Esophagus muscularis mucosa (tissue), 4 donors: ENCODE data around the gene PSG7. TPM values are rescaled to one million over a fixed set of nuclear protein-coding genes. Genes with fewer than 3 reads are reported as not detected.
"Not testable (repeated sequence)": the region's sequence is repeated elsewhere in the genome, so short reads cannot be mapped to it uniquely, and the experiment has no call there.

ENCODE experiments used
- DNase-seq: peaks from one replicate; pipeline ENCODE4 v3.0.0-alpha.2; 2017; ENCODE audit errors: extremely low spot score
- H3K27ac ChIP-seq, 4 donors: fragments of 200-600 bp; sonication (generic); replicated peaks in 1 of 4; 1 replicate in 3 of 4; 2 replicates in 1 of 4; pipeline ENCODE4 v1.5.1; 2016 to 2019; ENCODE audit warnings: mild to moderate bottlenecking in 1 of 4
- H3K27me3 ChIP-seq, 4 donors: fragments of 200-600 bp; sonication (generic); one replicate each; pipeline versions ENCODE4 v1.5.1 to v1.6.0; 2016 to 2019
- H3K36me3 ChIP-seq, 4 donors: fragments of 200-600 bp; sonication (generic); one replicate each; pipeline ENCODE4 v1.5.1; 2016 to 2019
- H3K4me1 ChIP-seq, 4 donors: fragments of 200-600 bp; sonication (generic); one replicate each; pipeline ENCODE4 v1.5.1; 2016 to 2019
- H3K4me3 ChIP-seq, 4 donors: fragments of 200-600 bp; sonication (generic); 1 replicate in 2 of 4; 2 replicates in 2 of 4; pipeline ENCODE4 v1.5.1; 2016 to 2019; ENCODE audit warnings: mild to moderate bottlenecking in 4 of 4, moderate library complexity in 1 of 4
- H3K9me3 ChIP-seq, 4 donors: fragments of 200-600 bp; sonication (generic); 1 replicate in 3 of 4; 2 replicates in 1 of 4; pipeline ENCODE4 v1.5.1; 2016 to 2019
- EP300 ChIP-seq: sonication (generic); formaldehyde crosslinking; IDR thresholded peaks from one replicate; pipeline ENCODE4 v1.6.1; 2017; ENCODE audit warnings: antibody characterized with exemption
- POLR2A ChIP-seq: fragments of 450-650 bp; IDR thresholded peaks from one replicate; pipeline ENCODE4 v1.6.1; 2017; ENCODE audit warnings: antibody characterized with exemption, moderate library complexity, mild to moderate bottlenecking, low read depth
- WGBS: methylation state at CpG from one replicate; pipeline ENCODE4 v1.1.5; 2018; 5-methylcytosine and 5-hydroxymethylcytosine counted together
- intact Hi-C: fragments of 100-400 bp; cut with DNase I; formaldehyde crosslinking; loops from one replicate; pipeline ENCODE4 v1.15.1; 2023
- total RNA-seq, 4 donors: library from RNA; depleted of rRNA; stranded (reverse); fragments of >200 nt; gene quantifications; one replicate each; pipeline versions ENCODE4 v1.1.0 to v1.2.1, GENCODE V29; 2016
- TF ChIP-seq, protein P1 (sequence below), 3 experiments: fragments of 200-600 bp in 2 of 3; fragments of 450-650 bp in 1 of 3; sonication (generic) in 2 of 3; IDR thresholded peaks; one replicate each; pipeline ENCODE4 v1.5.1; 2017 to 2019; ENCODE audit warnings: antibody characterized with exemption in 3 of 3, mild to moderate bottlenecking in 2 of 3, moderate library complexity in 1 of 3

The PSG7 gene
- total RNA-seq, 4 donors from 2014 or later, result not detected

DNA sequence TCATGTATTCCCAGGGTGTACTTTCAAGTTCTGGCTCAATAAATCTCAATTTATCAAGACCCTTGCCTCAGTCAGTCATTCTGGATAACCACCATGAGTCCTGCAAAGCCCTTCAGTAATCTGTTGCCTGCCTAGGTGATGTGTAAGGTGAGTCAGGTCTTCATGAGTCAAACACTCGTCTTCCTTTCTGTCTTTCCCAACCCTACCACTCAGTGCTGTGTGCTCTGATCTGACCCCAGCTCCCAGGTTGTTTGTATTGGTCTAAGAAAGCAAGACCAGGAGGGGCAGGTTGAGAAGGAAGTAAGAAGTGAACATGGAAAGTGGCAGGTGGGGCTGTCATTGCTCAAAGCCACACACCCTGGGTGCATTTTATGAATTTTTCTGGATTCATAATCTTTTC, 39.3 kb downstream of the PSG7 start:
- H3K4me1 ChIP-seq, H3K36me3 ChIP-seq, H3K27ac ChIP-seq, H3K4me3 ChIP-seq, H3K9me3 ChIP-seq, DNase-seq, intact Hi-C loops, H3K27me3 ChIP-seq: not testable (repeated sequence)
- WGBS, result 29% methylated on average over 1 of the region's 1 CpG

DNA sequence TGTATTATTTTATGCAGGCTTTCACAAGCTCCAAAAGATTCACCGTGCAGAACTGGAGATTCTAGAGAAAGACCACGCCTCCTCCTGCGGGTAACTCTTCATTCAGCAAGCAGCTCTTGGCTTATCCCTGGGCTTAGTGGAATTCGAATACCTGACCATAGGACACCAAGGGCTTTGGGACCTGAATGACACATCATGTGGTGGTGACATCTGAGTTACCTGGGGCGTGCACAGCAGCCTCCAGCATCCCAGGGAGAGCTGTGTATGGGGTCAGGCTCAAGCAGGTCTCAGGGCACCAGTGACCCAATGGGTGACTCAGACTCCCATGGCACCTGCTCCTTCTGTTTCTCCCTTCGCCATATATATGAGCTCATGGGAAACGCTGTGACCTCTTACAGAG, 46.6 kb downstream of the PSG7 start:
- 99% methylated on average over 6 of the region's 7 CpGs for WGBS
- H3K27ac ChIP-seq, H3K36me3 ChIP-seq, H3K27me3 ChIP-seq, H3K4me1 ChIP-seq, DNase-seq, H3K4me3 ChIP-seq, intact Hi-C loops: not testable (repeated sequence)
- H3K9me3 ChIP-seq, result peaks cover 0 to 16% (median 5%) of the 10 kb centered on the region in 4 donors

DNA sequence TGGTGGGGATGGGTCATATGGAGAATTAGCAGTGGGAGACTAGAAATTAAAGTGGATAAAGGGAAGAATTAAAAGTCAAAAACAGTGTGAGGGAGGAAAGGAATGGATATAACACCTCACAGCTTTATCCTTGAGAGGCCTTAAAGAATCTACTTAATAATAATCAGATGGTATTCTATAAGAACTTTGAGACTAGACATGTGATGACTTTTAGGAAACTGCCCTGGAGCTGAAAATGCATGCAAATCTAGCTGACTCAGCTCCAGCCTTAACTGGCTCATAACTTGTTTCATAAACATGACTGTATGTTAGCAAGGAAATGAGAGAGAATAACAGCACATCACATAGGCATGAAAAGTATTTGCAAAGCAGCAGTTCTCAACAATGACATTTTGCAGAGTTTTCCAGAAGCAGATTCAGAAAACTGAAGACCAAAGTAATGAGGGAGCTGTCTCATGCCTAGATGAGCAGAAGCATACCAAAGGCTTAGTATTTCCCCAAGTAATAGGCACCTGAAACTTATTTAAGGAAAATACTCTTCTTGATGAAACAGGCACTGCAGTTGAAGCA, 49.0 kb downstream of the PSG7 start:
- intact Hi-C loops, H3K4me3 ChIP-seq, DNase-seq, H3K36me3 ChIP-seq, H3K27me3 ChIP-seq, H3K4me1 ChIP-seq, H3K27ac ChIP-seq: not testable (repeated sequence)
- peaks cover 0 to 16% (median 5%) of the 10 kb centered on the region in 4 donors for H3K9me3 ChIP-seq

DNA sequence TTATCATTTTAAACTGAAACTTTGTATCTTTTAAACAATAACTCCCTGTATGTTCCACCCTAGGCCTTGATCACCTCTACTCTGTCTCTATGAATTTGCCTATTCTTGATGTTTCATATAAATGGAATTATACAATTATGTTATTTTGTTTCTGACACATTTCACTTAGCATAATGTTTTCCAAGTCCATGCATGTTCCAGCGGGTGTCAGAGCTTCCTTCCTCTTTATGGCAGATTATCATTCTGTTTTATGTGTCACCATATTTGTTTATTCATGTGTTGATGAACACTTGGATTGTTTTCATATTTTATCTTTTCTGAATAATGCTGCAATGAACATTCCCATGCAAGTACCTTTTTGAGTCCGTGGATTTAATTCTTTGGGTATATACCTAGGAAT, 54.3 kb downstream of the PSG7 start:
- intact Hi-C loops, result loop anchor here (5.0 kb wide), 1 partner anchor 90 kb away; no protein-coding TSS in a partner anchor
- 87% methylated on average over 2 of the region's 2 CpGs for WGBS

DNA sequence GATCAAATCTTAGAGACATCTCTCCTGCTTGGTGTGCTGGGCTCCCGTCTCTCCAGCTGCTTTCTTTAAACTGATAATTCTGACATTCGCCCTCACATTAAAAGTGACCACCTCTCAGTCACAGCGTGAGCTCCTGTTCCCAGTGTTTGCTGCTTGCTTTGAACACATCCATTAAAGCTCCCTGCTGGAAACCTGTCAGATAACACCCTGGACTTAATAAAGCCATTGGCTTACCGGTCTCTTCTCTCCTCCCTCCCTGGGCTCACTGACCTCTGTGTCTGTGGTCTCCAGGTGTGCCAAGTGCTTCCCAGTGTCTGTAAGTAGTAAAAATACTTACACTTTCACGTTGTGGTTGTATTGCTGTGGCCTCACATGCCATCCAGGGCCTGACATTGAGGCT, 55.0 kb downstream of the PSG7 start:
- not testable (repeated sequence) for H3K27me3 ChIP-seq, DNase-seq, H3K36me3 ChIP-seq, H3K9me3 ChIP-seq, H3K4me1 ChIP-seq, H3K27ac ChIP-seq, H3K4me3 ChIP-seq
- intact Hi-C loops, result loop anchor here (5.0 kb wide), 1 partner anchor 90 kb away; no protein-coding TSS in a partner anchor
- whole genome bisulfite sequencing, result 40% methylated on average over 4 of the region's 5 CpGs

More for the DNA sequence above, 54.3 kb downstream of the PSG7 start:
- not testable (repeated sequence) for DNase-seq, H3K9me3 ChIP-seq, H3K4me3 ChIP-seq, H3K27me3 ChIP-seq, H3K4me1 ChIP-seq, H3K36me3 ChIP-seq, H3K27ac ChIP-seq

DNA sequence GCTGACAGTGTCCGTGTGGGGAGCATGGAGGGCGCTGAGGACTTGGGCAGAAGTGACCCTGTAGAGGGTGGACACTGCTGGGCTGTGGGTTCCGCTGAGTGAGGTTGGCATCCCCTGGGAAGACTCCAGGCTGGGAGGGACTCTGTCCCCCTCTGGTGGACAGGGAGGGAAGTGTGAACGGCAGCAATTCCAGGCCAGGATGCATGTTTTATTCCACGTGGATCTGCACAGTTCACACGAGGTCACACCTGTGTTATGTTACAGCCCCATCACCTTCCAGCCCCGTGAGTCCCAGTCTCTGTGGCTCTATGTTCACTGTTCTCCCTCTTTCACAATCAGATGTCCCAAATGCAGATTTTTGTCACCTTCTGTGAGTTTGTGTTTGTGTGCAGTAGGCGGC, 55.7 kb downstream of the PSG7 start:
- H3K27me3 ChIP-seq, H3K36me3 ChIP-seq, DNase-seq, H3K4me1 ChIP-seq, H3K4me3 ChIP-seq, H3K9me3 ChIP-seq, H3K27ac ChIP-seq: not testable (repeated sequence)
- 59% methylated on average over 8 of the region's 8 CpGs for WGBS
- TF ChIP-seq, protein P1, sequence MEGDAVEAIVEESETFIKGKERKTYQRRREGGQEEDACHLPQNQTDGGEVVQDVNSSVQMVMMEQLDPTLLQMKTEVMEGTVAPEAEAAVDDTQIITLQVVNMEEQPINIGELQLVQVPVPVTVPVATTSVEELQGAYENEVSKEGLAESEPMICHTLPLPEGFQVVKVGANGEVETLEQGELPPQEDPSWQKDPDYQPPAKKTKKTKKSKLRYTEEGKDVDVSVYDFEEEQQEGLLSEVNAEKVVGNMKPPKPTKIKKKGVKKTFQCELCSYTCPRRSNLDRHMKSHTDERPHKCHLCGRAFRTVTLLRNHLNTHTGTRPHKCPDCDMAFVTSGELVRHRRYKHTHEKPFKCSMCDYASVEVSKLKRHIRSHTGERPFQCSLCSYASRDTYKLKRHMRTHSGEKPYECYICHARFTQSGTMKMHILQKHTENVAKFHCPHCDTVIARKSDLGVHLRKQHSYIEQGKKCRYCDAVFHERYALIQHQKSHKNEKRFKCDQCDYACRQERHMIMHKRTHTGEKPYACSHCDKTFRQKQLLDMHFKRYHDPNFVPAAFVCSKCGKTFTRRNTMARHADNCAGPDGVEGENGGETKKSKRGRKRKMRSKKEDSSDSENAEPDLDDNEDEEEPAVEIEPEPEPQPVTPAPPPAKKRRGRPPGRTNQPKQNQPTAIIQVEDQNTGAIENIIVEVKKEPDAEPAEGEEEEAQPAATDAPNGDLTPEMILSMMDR (IDR thresholded peaks at IDR 0.05), result peak; percentile 25 to 59 (median 32)
- intact Hi-C loops, result loop anchor here (5.0 kb wide), 1 partner anchor 89 kb away; no protein-coding TSS in a partner anchor

DNA sequence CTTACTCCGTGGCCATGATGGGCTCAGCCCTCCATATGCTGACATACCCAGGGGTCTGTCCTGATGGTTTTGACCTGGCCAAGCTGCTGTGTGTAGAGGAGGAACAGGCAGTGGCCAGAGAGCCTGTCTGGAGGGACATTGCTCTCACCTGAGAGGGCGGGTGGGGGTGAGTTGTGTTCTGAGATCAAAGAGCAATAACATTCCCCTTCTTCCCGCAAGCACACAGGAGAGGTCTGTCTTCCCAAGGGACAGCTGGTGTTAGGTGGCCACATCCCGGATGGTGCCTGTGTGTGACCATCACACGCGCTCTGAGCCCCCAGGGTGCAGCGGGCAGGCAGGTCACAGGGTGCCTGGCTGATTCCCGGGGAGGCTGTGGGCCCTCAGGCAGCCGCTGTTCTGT, 56.4 kb downstream of the PSG7 start:
- not testable (repeated sequence) for H3K27me3 ChIP-seq, H3K4me3 ChIP-seq, H3K9me3 ChIP-seq, H3K27ac ChIP-seq, H3K36me3 ChIP-seq, DNase-seq
- intact Hi-C loops, result loop anchor here (5.0 kb wide), 1 partner anchor 88 kb away; no protein-coding TSS in a partner anchor
- H3K4me1 ChIP-seq, result peaks cover 0 to 16% (median 2%) of the 10 kb centered on the region in 4 donors
- WGBS, result 91% methylated on average over 9 of the region's 9 CpGs

DNA sequence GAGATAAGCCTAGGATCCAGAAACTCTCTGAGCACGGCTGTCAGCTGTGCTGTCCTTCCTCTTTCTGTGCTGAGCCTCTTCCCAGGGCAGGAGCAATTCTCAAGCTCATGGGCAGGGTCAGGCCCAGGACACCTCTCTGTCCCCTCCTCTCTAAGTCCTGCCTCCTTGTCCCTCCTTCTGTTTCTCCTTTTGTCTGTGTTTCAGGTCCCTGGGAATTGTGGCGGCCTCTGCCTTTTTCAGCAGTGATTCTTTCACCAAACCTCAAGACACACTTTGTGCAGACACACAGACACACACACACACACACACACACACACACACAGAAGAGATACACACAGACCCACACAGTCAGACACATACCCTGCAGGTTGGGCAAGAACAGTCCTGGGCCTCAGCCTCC, 57.4 kb downstream of the PSG7 start, which contains the start of gene PSG1:
PSG1 (minus strand) TSS at position 101 of the 400 bp plus-strand sequence. CDS start 132 bp downstream, outside the sequence.
- intact Hi-C loops, result loop anchor here (5.0 kb wide), 1 partner anchor 87 kb away; no protein-coding TSS in a partner anchor
- TF ChIP-seq EP300 (no peak), POLR2A (no peak)
- 81% methylated on average over 2 of the region's 2 CpGs for WGBS

DNA sequence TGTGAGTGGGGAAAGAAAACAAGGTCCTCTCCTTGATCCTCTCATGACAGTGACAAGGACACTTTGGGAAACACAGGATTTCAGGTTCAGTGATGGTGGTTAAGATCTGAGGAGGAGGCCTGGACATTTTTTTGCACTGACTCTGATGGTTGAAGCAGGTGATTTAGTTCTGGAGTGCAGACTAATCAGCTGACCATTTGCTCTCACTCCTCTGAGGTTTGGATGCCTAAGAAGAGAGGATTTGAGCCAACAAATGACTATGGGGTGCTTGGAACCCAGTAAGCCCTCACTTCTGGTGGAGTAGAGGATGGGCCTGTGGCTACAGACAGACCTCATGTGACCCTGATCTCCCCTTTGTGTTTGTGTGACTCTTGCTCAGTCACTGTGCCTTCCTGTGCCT, 60.4 kb downstream of the PSG7 start:
- peaks cover 0 to 25% (median 7%) of the 10 kb centered on the region in 4 donors for H3K4me1 ChIP-seq
- intact Hi-C loops, H3K9me3 ChIP-seq, H3K27me3 ChIP-seq, H3K27ac ChIP-seq, DNase-seq, H3K4me3 ChIP-seq, H3K36me3 ChIP-seq: not testable (repeated sequence)

More for the DNA sequence above, 57.4 kb downstream of the PSG7 start, which contains the start of gene PSG1:
- no peaks in the 10 kb centered on the region for H3K27me3 ChIP-seq
- no peaks in the 10 kb centered on the region for H3K36me3 ChIP-seq
- H3K9me3 ChIP-seq, result no peaks in the 10 kb centered on the region
- peaks cover 0 to 25% (median 7%) of the 10 kb centered on the region in 4 donors for H3K4me1 ChIP-seq
- DNase-seq, result no peak
- no peak within 1 kb of the TSS for H3K27ac ChIP-seq
- no peak within 1 kb of the TSS for H3K4me3 ChIP-seq

DNA sequence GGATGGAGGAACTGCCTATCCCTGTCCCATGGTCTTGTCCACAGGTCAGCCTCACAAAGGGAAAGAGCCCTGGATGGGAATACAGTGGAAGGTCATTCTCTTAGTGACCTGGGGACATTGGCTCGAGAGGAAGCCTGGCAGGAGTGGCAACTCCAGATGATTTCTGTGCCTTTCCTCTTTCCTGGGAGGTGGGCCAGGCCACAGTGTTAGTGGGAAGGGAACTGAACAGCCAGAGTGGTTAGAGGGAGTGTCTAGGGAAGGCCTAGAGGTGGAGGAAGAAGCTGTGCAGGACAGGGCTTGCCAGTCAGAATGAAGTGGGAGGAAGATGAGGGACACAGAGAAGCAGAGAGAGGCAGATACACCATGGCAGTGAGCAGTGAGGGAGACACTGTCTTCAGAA, 61.1 kb downstream of the PSG7 start:
- DNase-seq, intact Hi-C loops, H3K9me3 ChIP-seq, H3K27me3 ChIP-seq, H3K36me3 ChIP-seq, H3K4me3 ChIP-seq: not testable (repeated sequence)
- 20% methylated on average over 1 of the region's 1 CpG for WGBS
- peak overlapping the region in 1 of 4 donors; percentile 31 for H3K27ac ChIP-seq
- peaks cover 0 to 25% (median 7%) of the 10 kb centered on the region in 4 donors for H3K4me1 ChIP-seq

DNA sequence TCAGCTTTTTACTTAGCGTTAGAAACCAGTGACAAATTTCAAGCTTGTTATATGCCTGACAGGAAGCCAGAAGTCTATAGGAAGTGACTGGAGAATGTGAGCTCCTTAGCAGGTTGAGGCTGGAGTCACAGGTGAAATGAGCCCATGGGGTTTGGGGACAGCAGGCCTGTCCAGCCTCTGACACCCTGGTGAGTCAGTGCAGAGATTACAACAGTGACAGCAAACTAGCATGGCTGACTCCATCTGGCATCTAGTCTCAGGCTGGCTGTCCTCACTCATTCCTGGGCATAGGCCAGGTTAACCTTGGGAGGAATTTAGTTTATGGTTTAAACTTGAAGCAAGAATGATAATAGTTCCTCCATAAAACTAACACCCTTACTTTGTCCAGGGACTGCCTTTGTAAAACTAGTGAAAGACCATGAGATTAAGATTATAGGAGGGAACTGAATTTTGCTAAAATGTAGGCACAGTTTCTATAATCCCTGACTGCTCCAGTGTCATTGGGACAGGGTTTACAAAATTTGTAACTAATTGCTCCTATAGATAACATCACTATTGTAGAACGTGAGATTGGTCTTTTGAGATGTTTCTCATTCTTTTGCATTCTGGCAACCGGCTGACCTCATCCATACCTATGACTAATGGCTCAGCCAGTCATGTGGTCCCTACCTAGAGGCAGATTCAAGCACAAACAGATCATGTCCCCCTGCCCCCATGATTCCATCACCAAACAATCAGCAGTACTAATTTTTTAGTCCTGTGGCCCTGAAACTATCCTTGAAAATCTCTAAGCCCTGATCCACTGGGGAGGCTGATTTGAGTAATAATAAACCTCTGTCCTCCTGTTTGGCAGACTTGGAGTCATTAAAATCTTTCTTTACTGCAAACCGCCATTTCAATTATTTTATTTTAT, 61.9 kb downstream of the PSG7 start:
- H3K4me1 ChIP-seq, result peaks cover 0 to 25% (median 7%) of the 10 kb centered on the region in 4 donors
- H3K27me3 ChIP-seq, intact Hi-C loops, H3K9me3 ChIP-seq, H3K36me3 ChIP-seq, DNase-seq, H3K4me3 ChIP-seq: not testable (repeated sequence)
- 55% methylated on average over 4 of the region's 4 CpGs for WGBS
- H3K27ac ChIP-seq, result peak overlapping the region in 2 of 4 donors; percentile 31 to 40
